ENCODE results near the gene LRFN2.

The LRFN2 gene

DNA sequence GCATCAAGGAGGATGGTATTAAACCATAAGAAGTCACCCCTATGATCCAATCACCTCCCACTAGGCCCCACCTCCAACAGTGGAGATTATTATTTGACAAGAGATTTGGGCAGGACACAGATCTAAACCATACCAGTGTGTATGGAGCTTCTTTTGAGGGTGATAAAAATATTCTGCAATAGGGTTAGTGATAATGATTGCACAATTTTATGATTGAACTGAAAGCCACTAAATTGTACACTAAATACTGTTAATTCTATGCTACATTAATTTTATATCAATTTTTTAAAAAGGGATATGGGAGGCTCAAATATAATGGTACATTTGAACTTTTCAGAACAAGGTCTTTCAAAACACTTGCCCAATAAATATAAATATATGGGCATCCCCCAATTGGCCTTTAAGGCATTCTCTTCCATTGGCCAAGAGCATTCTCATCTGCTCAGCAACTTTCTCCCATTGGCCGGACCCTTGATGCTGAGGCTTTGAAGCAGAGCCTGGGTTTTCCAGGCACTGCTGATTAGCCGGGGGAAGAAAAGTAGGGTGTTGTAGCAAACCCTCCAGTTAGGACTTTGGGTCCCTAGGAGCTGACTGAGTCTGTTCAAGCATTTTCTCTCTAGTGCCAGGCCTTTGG is 209.9 kb downstream of the LRFN2 start:
- no peak for DNase-seq (ENCODE audit: low spot score)

DNA sequence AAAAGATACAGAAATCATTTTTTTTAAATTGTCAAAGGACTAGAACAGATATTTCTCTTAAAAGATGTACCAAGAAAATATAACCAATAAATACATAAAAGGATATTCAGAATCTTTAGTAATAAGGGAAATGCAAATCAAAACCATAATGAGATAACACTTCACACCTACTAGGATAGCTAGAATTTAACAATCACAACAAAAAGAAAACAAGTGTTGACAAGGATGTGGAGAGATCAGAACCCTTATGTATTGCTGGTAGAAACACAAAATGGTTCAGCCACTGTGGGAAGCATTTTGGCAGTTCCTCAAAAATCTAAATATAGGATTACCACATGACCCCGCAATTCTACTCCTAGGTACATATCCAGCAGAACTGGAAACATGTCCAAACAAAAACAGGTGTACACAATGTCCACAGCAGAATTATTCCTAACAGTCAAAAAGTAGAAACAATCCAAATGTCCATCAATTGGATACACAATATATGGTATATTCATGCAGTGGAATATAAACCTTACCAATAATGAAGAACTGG is 211.0 kb downstream of the LRFN2 start:
- DNase-seq (ENCODE audit: low spot score): no peak

DNA sequence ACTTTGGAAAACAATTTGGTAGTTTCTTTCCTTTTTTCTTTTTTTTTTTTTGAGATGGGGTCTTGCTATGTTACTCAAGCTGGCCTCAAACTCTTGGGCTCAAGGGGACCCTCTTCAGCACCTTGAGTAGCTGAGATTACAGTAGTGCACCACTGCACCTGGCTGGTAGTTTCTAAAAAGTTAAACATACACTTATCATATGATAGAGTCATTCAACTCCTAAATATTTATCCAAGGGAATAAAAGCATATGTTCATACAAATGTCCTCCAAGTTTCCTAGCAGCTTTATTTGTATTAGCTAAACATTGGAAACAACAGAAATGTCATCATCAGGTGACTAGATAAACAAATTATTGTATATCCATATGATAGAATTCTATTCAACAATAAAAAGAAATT is 213.9 kb downstream of the LRFN2 start:
- no peak for DNase-seq (ENCODE audit: low spot score)

DNA sequence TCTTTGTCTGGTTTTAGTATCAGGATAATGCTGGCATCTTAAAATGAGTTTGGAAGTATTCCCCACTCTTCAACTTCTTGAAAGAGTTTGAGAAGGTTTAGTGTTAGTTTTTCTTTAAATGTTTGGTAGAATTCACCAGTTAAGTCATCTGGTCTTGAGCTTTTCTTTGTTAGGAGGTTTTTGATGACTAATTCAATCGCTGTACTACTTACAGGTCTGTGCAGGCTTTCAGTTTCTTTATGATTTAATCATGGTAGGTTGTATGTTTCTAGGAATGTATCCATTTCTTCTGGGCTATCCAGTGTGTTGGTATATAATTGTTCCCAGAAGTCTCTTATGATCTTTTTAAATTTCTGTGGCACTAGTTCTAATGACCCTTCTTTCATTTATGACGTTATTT is 215.5 kb downstream of the LRFN2 start:
- DNase-seq (ENCODE audit: low spot score): no peak

DNA sequence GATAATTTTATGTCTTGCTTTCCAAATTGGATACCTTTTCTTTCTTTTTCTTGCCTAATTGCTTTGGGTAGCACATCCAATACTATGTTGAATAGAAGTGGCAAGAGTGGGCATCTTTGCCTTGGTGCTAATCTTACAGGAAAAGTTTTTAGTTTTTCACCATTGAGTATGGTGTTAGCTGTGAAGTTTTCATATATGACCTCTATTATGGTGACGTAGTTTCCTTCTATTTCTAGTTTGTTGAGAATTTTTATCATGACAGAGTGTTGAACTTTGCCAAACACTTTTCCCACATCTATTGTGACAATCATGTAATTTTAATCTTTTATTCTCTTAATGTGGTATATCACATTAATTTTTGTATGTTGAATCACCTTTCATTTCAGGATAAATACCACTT is 216.1 kb downstream of the LRFN2 start:
- no peak for DNase-seq (ENCODE audit: low spot score)

DNA sequence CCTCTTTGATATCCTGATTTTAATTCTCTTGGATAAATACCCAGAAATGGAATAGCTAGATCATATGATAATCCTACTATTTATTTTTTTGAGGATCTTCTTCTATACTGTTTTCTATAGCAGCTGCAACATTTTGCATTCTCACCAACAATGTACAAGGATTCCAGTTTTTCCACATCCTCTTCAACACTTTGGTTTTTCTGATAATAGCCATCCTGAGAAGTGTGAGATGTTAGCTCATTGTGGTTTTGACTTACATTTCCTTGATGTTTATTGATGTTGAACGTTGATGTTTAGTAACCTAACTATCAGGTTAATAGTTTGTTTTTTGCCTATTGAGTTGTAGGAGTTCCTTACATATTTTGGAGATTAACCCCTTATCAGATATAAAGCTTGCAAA is 217.3 kb downstream of the LRFN2 start:
- no peak for DNase-seq (ENCODE audit: low spot score)

DNA sequence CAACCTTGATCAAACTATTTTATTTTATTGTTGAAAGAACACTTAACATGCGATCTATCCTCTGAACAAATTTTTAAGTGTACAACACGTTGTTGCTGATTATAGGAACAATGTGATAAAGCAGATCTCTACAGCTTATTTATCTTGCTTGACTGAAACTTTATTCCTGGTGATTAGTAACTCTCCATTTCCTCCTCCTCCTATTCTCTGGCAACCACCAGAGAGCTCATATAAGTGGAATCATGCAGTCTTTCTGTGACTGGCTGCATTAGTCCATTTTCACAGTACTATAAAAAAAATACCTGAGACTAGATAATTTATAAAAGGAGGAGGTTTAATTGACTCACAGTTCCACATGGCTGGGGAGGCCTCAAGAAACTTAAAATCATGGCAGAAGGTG is 218.1 kb downstream of the LRFN2 start:
- no peak for DNase-seq (ENCODE audit: low spot score)

DNA sequence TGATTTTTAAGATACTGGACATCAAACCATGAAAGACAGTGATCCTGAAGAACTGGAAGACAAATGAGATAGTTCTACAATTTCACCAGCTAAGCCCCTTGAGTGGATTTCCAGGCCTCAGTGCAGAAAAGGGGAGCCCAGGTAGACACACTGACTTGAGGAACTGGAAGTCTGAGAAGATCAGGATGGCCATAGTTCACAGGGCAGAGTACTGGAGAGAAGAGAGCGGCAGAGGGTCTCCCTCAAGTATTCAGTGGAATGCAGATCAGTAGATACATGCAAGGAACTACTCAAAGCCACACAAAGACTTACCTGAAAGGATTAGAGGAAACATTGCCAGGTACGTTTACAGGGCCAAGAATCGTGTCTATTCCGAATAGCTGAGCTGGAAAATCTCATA is 224.3 kb downstream of the LRFN2 start:
- no peak for DNase-seq (ENCODE audit: low spot score)

DNA sequence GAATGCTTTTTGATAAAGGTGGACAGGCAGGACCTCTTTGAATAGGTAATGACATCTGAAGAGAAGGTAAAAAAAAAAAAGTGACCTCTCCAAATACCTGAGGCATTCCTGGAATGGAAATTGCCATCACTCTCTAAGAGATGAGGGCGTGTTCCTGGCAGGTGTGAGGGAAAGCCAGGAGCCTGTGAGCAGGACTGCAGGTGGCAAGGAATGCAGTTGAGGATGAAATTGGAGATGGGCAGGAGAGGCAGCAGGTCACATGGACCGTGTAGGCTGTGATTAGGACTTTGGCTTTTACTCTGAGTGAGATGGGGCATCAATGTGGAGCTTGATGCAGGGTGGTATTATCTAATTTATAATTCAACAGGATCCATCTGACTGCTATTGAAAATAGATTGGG is 227.4 kb downstream of the LRFN2 start:
- DNase-seq (ENCODE audit: low spot score): no peak

DNA sequence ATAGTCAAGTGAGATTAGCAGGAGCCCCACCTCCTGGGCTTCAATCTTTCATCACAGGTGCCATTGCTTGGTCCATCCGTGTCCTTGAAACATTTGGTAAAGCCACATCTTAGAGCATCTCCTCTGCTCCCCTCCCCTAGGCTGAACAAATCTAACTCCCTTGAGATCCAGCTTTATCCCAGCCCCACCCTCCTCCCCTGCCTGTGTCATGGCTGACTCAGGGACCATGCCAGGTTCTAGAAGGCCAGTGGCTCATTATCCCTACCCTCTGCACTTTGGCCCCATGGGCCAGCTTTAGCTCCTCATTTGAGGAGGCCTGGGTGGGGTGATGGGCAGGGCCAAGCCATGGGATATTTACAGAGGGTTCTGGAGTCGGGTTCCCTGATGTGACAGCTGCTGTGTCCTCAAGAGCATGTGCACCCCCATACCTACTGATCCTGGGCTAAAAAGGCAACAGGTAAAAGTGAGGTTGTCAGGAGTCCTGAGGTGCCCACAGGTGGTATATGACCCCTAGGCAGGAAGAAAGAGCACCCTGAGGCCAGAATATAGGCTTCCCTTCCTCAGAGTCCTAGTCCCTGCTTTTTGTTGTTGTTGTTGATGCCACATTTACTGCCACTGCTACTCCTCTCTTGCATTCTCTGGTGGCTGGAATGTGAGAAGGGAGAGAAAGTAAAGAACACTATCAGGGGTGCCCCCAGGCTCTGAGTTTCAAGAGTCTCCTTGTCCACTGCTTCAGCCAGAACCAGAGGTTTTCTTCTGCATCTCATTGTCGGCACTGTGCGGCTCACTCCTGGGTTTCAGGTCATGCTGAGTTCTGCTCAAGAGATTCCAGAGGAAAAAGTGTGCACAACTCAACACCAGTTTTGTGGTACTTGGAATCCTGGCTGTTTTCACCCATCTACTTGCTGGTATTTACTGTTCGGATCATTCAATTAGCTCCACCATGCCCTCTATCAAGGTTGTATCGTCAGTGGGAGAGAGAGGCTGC is 228.4 kb downstream of the LRFN2 start:
- DNase-seq (ENCODE audit: low spot score): no peak

DNA sequence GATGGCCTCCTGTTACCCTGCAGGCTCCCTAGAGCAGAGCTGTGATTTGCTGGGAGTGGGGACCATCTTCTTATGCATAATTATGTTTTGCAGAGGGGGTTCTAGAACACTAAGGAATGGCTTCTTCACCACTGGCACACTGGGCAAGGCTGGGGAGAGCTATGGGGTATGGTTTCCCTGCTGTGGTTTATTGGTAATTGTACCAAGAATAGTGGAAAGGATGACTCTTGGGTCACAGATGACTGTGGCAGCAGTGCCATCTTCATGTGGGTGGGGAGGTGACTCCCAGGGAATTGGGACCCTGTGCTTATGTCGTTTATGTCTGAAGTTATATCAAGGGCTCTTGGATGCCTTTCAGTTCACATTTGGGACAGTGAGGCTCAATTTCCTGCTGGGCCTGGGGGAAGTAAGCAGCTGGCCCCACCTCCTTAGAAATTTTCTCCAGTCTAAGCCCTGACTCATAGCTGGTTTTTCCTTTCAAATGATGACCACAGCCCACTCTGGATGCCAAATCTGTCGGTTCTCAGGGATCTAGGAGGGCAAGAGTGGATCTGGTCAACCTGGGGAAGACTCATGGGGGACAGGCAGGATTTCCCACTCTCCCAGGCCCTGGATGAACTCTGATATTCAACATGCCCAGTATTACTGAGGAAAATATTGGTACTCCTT is 230.8 kb downstream of the LRFN2 start:
- no peak for DNase-seq (ENCODE audit: low spot score)

DNA sequence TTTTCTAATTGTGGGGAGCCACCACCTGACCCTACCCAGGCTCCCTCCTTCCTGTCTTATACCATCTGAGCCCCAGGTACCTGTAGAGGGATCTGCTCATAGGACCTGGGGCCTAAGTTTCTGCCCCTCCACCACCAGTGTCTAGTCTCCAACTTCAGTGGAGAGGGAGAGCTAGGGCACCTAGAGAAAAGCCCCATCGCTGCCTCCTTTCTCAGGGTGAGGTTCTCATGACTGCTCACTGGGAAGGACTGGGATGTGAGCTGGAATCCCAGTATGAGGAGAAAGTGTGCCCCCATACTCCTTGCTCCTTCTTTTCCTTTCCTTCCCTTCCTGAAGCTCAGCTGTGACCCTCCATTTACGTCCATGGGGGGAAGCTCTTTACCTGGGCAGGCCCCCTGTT is 231.6 kb downstream of the LRFN2 start:
- no peak for DNase-seq (ENCODE audit: low spot score)

DNA sequence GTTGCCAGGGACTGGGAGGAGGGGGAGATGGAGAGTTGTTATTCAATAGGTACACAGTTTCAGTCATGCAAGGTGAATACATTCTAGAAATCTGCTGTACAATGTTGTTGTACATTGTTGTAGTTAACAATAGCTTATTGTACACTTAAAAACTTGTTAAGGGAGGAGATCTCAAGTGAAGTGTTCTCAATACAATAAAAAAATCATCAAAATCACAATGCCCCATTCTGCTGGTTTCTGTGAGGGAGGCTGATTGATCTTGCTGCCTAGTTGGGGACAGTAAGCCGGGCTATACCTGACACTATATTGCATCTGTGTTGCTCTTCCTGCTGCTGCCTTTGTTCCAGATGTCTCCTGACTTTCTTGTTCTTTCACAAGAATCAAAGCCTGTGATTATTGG is 232.1 kb downstream of the LRFN2 start:
- DNase-seq (ENCODE audit: low spot score): no peak

DNA sequence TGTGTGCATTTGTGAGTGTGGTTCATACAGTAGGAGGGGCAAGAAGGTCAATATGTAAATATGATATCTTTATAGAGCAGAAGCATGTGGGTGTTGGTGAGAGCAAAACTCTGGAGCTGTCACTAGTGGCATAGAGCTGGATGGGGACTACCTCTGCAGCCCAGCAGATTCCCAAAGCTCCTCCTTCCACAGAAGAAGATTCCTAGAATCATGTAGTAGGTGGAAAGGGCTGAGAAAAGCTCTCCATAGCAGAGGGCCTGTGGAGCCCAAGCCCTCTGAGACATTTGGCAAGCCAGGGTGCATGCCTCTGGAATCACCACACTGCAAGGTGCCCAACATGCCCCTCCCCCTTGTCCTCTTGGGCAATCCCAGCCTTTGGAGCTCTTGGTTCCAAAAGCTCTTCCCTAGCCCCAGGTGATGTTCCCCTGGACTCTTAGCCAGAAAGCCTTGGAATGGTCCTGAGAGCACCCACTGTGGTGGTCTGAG is 233.2 kb downstream of the LRFN2 start:
- DNase-seq (ENCODE audit: low spot score): no peak

DNA sequence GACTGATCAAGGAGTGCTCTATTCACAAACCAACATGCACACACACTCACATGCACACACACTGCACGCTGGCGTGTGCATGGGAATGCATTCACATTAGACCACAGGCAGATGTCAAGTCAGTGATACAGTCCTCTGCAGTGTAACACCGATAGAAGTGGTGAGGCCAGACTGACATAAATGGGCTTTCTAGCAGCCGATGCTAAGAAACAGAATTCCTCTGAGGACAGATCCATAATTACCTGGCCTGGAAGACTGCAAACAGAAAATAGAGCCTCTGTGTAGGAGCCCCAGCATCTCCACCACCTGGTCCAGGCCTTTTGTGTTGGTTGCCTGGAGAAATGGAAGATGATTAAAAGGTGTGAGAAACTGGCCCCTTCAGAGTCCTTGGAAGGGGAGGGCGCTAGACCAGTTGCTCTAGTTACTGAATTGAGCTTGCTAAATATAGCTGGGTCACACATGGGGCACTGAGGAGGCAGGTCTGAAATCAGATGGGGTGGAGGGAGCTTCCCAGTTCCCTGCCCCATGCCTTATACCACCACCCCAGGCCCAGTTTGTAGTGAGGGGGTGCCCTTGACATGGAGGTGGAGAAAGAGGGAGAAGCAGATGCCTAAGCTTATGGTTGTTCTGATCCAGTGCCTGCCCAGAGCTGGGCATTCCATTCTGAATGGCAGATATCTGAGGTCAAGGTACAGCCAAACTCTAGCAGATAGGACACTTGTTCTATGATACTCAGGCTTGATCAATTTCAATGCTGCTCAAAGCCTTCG is 233.8 kb downstream of the LRFN2 start:
- DNase-seq (ENCODE audit: low spot score): no peak

DNA sequence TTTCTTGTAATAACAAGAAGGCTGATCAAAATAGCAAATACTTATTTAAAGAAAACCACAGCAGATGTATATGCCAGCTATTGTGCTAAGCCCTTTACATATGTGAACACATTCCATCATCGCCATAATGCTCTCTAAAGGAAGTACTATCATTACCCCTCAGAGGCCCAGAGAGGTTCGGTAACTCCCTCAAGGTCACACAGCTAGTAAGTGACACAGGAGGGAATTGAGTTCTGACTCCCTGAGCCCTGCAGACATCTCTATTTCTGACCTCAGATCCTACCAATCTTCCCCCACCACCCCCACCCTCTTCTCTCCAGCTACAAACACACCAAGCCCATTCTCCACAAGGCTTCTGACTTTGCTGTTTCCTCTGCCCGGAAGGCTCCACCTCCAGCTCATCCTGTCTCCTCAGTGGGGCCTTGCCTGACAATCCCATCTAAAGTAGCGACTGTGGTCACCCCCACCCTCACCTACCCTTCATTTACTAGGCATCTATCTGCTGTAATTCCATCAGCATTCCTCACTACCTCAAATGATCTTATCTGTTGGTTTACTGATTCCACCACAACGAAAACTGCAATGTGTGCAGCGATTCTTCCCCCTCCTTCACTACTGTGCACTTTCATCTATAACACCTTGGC is 234.5 kb downstream of the LRFN2 start:
- DNase-seq (ENCODE audit: low spot score): no peak

DNA sequence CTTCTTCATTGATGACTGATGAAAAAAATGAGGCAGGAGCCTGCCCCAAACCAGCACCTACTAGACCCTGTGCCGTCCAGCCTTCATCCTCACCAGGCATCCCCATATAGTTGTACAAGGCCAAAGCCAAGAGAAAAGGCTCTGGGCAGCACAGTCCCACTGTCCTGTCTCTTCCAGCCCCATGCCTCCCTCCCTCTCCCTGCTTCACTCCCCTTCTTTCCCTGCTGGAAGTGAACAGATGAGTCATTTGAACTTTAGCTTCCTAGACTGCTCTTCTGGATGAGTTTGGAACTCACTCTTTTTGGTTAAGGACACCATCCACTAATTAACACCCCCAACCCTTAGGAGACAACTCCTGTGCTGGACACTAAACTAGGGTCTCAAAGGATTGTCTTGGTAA is 235.2 kb downstream of the LRFN2 start:
- no peak for DNase-seq (ENCODE audit: low spot score)

DNA sequence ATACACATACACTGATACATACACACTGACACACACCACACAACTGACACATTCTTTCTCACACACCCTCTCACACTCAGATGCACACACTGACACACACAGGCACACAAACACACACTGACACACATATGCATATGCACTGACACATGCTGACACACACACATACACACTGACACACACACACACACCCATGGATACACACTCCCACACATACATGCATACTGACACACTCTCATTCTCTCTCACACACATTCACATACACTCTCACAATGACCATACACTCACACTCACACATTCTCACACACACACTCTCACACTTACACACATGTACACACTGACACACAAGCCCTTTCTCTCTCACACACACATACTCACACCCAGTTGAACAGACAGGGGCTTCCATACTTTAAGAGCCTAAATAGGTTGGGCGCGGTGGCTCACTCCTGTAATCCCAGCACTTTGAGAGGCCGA is 236.4 kb downstream of the LRFN2 start:
- no peak for DNase-seq (ENCODE audit: low spot score)

DNA sequence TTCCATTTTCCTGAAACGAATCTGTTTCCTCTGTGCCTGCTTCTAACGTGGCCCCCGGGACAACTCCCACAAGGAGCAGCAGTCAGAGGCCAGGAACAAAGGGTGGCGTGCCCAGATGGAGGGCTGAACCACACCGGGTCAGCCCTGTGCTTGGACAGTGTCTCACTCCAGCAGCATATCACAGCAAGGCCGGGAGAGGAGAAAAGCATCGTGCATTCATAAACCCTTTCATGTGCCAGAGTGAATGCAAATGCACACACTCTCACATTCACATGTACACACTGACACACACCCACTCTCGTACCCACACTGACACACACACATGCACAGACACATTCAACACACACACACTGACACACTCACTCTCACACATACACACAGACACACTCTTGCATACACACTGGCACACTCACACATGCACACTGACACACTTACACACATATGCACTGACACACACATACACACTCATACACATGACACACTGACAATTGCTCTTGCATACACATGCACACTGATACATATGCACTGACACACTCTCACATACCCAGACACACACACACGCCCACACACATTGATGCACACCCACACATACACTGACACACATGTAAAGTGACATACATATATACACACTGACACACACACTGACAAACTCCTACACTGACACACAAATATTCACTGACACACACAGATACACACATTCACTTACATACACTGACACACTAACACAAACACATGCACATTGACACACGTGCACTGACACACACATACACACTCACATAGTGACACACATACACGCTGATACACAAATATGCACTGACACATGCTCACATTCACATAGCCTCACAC is 237.0 kb downstream of the LRFN2 start:
- DNase-seq (ENCODE audit: low spot score): no peak
